ENCODE results near the gene RPAP2. TPM values are rescaled to one million over a fixed set of nuclear protein-coding genes. Genes with fewer than 3 reads are reported as not detected.
"Not testable (repeated sequence)": the region's sequence is repeated elsewhere in the genome, so short reads cannot be mapped to it uniquely, and the experiment has no call there.

RPAP2 gene
- 10 to 100 TPM in 1 of 4 donors, 1 to 10 TPM in 3; 3.1 to 18.5 (median 8.4) TPM for total RNA-seq

DNA sequence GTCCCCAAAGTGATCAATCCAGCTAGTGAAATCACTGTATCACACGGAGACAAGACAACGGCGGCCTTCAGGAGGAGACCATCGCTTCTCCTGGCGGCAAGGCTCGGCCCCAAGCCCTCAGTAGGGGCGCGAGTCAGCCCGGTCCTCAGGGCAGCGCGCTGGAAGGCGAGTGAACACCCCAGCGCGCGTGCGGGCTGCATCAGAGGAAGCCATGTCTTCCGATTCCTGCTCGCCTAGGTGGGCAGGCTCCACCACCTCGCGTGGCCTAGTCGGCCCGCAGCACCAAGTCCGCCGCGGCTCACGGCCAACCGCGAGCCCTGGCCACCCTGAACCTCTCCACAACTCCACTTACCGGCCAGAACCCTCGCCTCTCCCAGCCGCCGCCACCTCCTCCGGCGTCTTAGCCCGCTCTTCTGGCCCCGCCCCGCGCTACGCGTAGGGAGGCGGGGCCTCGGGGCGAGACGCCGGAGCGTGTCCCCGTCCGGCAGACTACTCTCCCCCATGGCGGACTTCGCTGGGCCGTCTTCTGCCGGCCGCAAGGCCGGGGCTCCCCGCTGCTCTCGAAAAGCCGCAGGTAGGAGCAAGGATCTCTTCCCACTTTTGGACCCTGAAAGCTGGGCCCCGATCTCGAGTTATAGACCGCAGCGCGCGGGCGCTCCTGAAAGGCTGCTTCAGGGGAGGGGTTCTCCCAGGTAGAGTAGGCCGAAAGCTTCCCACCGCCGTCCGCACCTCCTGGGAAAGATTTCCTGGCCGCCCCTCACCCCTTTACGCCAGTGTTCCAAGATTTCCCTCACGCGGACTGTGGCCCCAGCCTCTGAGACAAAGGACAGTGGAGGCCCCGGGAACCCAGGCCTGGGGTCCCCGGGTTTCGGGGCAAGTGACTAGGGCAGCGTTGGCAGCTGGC is at the start of gene RPAP2, which contains the start of gene GLMN:
Gene RPAP2 (plus strand): TSS at position 487 of the 904 bp plus-strand sequence. CDS start 15 bp downstream, at position 502.
Gene GLMN (minus strand): TSS at position 415 of the 904 bp plus-strand sequence. CDS start 988 bp downstream, outside the sequence.
- WGBS, 2 donors, result 1% methylated on average over 19 of the region's 76 CpGs; no CpG with 5 or more reads in 1 of the 2 donors
- Histone ChIP-seq H3K27ac (peak within 1 kb of the TSS; percentile 94 to 99 (median 96)), H3K36me3 (peaks cover 0 to 26% (median 0%) of the 10 kb centered on the region in 3 donors), H3K4me3 (peak within 1 kb of the TSS; percentile 68 to 97 (median 88)), H3K27me3 (no peaks in the 10 kb centered on the region), H3K4me1 (peaks cover 4 to 34% (median 7%) of the 10 kb centered on the region in 3 donors), H3K9me3 (no peaks in the 10 kb centered on the region)
- DNase-seq, result peak; percentile 7
- peak in 2 of 4 donors; percentile 69 to 82 for TF ChIP-seq POLR2A (IDR thresholded peaks at IDR 0.05)
- TF ChIP-seq, protein P1, sequence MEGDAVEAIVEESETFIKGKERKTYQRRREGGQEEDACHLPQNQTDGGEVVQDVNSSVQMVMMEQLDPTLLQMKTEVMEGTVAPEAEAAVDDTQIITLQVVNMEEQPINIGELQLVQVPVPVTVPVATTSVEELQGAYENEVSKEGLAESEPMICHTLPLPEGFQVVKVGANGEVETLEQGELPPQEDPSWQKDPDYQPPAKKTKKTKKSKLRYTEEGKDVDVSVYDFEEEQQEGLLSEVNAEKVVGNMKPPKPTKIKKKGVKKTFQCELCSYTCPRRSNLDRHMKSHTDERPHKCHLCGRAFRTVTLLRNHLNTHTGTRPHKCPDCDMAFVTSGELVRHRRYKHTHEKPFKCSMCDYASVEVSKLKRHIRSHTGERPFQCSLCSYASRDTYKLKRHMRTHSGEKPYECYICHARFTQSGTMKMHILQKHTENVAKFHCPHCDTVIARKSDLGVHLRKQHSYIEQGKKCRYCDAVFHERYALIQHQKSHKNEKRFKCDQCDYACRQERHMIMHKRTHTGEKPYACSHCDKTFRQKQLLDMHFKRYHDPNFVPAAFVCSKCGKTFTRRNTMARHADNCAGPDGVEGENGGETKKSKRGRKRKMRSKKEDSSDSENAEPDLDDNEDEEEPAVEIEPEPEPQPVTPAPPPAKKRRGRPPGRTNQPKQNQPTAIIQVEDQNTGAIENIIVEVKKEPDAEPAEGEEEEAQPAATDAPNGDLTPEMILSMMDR (IDR thresholded peaks at IDR 0.05), result no peak
- intact Hi-C loops (cut with DNase I), result no loop called here

DNA sequence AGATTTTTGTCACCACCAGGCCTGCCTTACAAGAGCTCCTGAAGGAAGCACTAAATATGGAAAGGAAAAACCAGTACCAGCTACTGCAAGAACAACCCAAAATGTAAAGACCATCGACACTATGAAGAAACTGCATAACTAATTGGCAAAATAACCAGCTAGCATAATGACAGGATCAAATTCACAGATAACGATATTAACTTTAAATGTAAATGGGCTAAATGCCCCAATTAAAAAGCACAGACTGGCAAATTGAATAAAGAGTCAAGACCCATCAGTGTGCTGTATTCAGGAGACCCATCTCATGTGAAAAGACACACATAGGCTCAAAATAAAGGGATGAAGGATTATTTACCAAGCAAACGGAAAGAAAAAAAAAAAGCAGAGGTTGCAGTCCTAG is 44.1 kb upstream of the RPAP2 start:
- DNase-seq; H3K9me3 ChIP-seq; H3K27me3 ChIP-seq; intact Hi-C loops (cut with DNase I); H3K4me1 ChIP-seq; H3K27ac ChIP-seq; H3K4me3 ChIP-seq: not testable (repeated sequence)
- peaks cover 0 to 60% (median 4%) of the 10 kb centered on the region in 3 donors for H3K36me3 ChIP-seq
- WGBS, 2 donors, result 57 to 59% methylated on average over 3 of the region's 3 CpGs

DNA sequence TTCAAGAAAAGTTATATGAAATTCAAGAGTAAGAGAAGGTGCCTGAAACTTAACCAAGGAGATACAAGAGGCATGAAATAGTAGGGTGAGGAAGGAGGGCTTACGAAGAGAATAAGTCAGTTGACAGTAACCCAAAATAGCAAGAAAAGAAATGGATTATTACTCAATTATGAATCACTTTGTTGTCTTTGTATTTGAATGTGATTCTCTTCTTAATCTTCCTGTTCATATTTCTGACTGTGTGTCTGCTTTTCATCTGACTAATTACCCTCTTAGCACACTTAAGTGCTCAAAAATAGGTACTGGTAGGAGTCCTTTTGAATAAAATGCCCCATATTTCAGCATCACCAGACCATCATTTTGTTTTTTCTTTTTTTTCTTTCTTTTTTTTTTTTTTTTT is 39.5 kb upstream of the RPAP2 start:
- 12 to 71% methylated on average over 1 of the region's 1 CpG for WGBS, 2 donors
- Histone ChIP-seq H3K36me3 (peaks cover 0 to 82% (median 11%) of the 10 kb centered on the region in 3 donors), H3K27me3 (no peaks in the 10 kb centered on the region), H3K27ac (no peak overlapping the region), H3K4me1 (no peaks in the 10 kb centered on the region), H3K9me3 (no peaks in the 10 kb centered on the region), H3K4me3 (no peak overlapping the region)
- TF ChIP-seq, protein P1 (IDR thresholded peaks at IDR 0.05), result no peak
- no peak for TF ChIP-seq POLR2A (IDR thresholded peaks at IDR 0.05)
- DNase-seq, result no peak
- intact Hi-C loops (cut with DNase I), result no loop called here

DNA sequence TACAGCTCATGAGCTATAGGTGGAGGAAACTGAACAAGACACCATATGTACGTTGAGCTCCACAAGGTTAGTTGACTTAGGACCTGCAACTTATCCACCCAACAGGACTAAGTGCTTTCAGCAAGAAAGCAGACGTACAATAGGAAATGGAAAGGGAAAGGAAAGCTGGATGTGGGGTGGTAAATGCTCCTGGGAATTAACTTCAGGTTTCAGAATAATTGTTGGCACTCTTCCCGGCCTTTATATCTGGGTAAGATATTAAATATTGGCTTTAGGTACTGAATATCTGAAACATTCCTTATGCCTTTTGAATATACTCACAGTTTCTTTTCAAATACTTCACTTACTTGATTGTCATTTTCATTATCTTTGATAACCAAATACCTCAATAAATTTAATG is 36.3 kb upstream of the RPAP2 start:
- peaks cover 0 to 93% (median 7%) of the 10 kb centered on the region in 3 donors for H3K36me3 ChIP-seq
- TF ChIP-seq, protein P1 (IDR thresholded peaks at IDR 0.05), result no peak
- no peak for TF ChIP-seq POLR2A (IDR thresholded peaks at IDR 0.05)
- no peak overlapping the region for H3K4me3 ChIP-seq
- H3K9me3 ChIP-seq, result no peaks in the 10 kb centered on the region
- intact Hi-C loops (cut with DNase I), result no loop called here
- no peaks in the 10 kb centered on the region for H3K27me3 ChIP-seq
- no peaks in the 10 kb centered on the region for H3K4me1 ChIP-seq
- WGBS, 2 donors, result 91 to 94% methylated on average over 3 of the region's 3 CpGs
- H3K27ac ChIP-seq, result no peak overlapping the region
- DNase-seq, result no peak

DNA sequence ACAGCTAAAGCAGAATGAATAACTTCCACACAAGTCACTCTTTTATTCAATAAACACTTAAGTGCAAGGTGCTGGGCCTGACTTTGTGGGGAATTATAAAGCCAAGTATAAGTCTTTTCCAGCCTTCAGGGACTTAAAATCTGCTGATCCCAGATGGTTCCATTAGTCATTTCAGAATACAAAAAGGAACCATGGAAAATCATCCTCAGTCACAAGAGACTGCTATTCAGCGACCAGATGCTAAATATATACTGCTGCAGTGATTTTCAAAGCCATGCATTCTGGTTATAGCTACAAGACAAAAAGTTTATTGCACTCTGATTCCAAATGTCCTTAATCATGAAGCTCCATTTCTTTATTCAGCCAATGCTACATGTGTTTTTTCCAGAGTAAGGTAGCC is 25.8 kb upstream of the RPAP2 start:
- intact Hi-C loops (cut with DNase I), result no loop called here
- Histone ChIP-seq H3K4me1 (no peaks in the 10 kb centered on the region), H3K4me3 (no peak overlapping the region), H3K27me3 (no peaks in the 10 kb centered on the region), H3K9me3 (no peaks in the 10 kb centered on the region), H3K36me3 (peaks cover 0 to 78% (median 0%) of the 10 kb centered on the region in 3 donors), H3K27ac (no peak overlapping the region)
- WGBS, 2 donors, result 74 to 94% methylated on average over 1 of the region's 1 CpG
- no peak for TF ChIP-seq POLR2A (IDR thresholded peaks at IDR 0.05)
- TF ChIP-seq, protein P1 (IDR thresholded peaks at IDR 0.05), result no peak
- DNase-seq, result no peak

All from esophagus squamous epithelium (tissue), 5 donors.